ENCODE measurements around the gene GAL3ST2.

Gene GAL3ST2

DNA sequence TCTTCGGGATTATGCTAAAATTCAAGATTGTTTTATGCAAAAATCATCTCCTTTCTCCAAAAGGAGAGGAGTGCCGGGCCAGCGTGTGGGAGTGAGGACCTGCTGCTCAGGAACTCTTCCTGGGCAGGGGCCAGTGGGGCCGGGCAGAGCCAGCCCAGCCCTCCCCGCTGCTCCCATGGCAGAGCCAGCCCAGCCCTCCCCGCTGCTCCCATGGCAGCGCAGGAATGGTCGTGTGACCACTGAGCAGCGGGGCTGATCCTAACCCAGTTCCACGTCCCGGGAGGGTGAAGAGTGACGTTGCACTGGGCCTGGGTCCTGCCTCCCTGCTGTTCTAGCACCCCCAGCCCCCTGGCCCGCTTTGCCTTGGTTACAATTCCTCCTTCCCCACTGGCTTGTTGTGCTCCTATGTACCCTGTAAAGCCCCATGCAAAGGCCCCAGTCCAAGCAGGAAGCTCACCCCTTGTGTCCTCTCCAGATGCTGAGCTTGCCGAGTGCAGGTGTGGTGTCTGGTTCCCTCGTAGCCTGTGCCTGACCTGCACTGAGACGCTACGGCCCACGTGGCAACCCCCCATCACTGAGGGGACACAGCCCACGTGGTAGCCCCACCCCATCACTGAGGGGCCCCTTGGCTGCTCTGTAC is 20.9 kb downstream of the GAL3ST2 start:
- no peaks in the 10 kb centered on the region for H3K4me1 ChIP-seq (ENCODE audit: insufficient read depth, low read length)
- DNase-seq = no peak
- H4K20me1 ChIP-seq (ENCODE audit: insufficient read depth, low read length) = peaks cover 3% of the 10 kb centered on the region; the same call in 1 of the 2 replicates
- no peaks in the 10 kb centered on the region for H3K27me3 ChIP-seq (ENCODE audit: insufficient read depth, low read length, poor library complexity)
- no peaks in the 10 kb centered on the region for H3K9me3 ChIP-seq (ENCODE audit: insufficient read depth, low read length, severe bottlenecking)
- H3K4me2 ChIP-seq (ENCODE audit: insufficient read depth, low read length) = no peak overlapping the region
- no peak overlapping the region for H2AFZ ChIP-seq (ENCODE audit: low read depth, low read length)
- no peaks in the 10 kb centered on the region for H3K36me3 ChIP-seq (ENCODE audit: insufficient read depth, low read length)
- TF ChIP-seq, protein P1, sequence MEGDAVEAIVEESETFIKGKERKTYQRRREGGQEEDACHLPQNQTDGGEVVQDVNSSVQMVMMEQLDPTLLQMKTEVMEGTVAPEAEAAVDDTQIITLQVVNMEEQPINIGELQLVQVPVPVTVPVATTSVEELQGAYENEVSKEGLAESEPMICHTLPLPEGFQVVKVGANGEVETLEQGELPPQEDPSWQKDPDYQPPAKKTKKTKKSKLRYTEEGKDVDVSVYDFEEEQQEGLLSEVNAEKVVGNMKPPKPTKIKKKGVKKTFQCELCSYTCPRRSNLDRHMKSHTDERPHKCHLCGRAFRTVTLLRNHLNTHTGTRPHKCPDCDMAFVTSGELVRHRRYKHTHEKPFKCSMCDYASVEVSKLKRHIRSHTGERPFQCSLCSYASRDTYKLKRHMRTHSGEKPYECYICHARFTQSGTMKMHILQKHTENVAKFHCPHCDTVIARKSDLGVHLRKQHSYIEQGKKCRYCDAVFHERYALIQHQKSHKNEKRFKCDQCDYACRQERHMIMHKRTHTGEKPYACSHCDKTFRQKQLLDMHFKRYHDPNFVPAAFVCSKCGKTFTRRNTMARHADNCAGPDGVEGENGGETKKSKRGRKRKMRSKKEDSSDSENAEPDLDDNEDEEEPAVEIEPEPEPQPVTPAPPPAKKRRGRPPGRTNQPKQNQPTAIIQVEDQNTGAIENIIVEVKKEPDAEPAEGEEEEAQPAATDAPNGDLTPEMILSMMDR (IDR thresholded peaks at IDR 0.05; ENCODE audit: borderline replicate concordance, extremely low read depth, low read length, poor library complexity, severe bottlenecking) = no peak
- no peak for TF ChIP-seq EZH2 (IDR thresholded peaks at IDR 0.05; ENCODE audit: borderline replicate concordance, low read depth, low read length, severe bottlenecking)
- no peak for ATAC-seq (ENCODE audit: insufficient read depth, low read depth)
- H3K4me3 ChIP-seq (ENCODE audit: low read depth in 1 of 2, low read length in 2 of 2) = no peak overlapping the region
- H3K9ac ChIP-seq (ENCODE audit: low read depth, low read length) = no peak overlapping the region
- H3K79me2 ChIP-seq (ENCODE audit: insufficient read depth, low read length) = no peaks in the 10 kb centered on the region
- no peak overlapping the region for H3K27ac ChIP-seq (ENCODE audit: low read length)

- Histone ChIP-seq H3K27me3 (ENCODE audit: insufficient read depth, low read length, poor library complexity) (peaks cover 3% of the 10 kb centered on the region), H2AFZ (ENCODE audit: low read depth, low read length) (no peak overlapping the region), H3K27ac (ENCODE audit: low read length) (no peak overlapping the region), H3K36me3 (ENCODE audit: insufficient read depth, low read length) (no peaks in the 10 kb centered on the region), H3K4me3 (ENCODE audit: low read depth in 1 of 2, low read length in 2 of 2) (no peak overlapping the region), H4K20me1 (ENCODE audit: insufficient read depth, low read length) (peaks cover 3% of the 10 kb centered on the region; the same call in 1 of the 2 replicates), H3K79me2 (ENCODE audit: insufficient read depth, low read length) (no peaks in the 10 kb centered on the region), H3K4me2 (ENCODE audit: insufficient read depth, low read length) (no peak overlapping the region), H3K9ac (ENCODE audit: low read depth, low read length) (no peak overlapping the region), H3K9me3 (ENCODE audit: insufficient read depth, low read length, severe bottlenecking) (no peaks in the 10 kb centered on the region), H3K4me1 (ENCODE audit: insufficient read depth, low read length) (peaks cover under 1% of the 10 kb centered on the region; the same call in 1 of the 2 replicates)
- no peak for TF ChIP-seq EZH2 (IDR thresholded peaks at IDR 0.05; ENCODE audit: borderline replicate concordance, low read depth, low read length, severe bottlenecking)
- TF ChIP-seq, protein P1 (IDR thresholded peaks at IDR 0.05; ENCODE audit: borderline replicate concordance, extremely low read depth, low read length, poor library complexity, severe bottlenecking) = no peak
- ATAC-seq (ENCODE audit: insufficient read depth, low read depth) = no peak
- DNase-seq = no peak
Measured at GRCh38 chr2:241798081-241798630, 21.5 kb downstream of the GAL3ST2 start.

DNA sequence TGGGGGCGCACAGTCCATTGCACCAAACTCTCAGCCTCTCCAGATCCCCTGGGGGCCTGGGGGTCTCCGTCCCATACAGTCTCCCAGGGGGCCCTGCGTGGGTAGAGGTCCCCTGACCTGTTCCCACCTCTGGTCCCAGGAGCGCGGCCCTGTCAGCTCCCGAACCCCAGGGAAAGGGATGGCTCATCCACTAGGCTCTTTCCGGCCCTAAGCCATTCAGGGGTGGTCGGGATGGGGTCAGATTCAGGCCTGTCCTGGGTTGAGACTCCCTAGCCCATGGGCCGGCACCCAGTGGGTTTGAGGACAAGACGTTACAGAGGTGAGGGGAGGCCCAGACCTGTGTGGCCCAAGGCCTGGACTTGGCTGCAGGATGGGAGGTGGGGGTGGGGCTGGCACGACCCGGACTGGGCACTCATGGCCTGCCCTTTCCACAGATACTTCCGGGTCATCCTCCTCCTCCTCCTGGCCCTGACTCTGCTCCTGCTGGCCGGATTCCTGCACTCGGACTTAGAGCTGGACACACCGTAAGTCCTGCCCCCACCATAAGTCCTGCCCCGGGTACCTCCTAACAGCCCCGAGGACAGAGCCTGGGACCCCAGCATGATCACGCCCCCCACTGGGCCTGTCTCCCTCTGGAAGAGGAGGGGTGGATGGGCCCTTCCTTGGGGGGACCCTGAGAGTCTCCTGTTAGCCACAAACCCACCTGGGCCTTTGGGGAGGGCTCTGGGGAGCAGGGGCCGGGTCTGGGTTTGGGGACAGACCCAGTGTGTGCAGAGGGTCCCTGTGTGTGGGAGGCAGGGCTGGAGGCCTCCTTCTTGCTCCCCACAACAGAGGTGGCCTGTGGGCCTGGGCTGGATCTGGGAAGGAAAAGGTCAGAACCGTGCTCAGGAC is 22.3 kb downstream of the GAL3ST2 start:
- no peak for TF ChIP-seq EZH2 (IDR thresholded peaks at IDR 0.05; ENCODE audit: borderline replicate concordance, low read depth, low read length, severe bottlenecking)
- TF ChIP-seq, protein P1 (IDR thresholded peaks at IDR 0.05; ENCODE audit: borderline replicate concordance, extremely low read depth, low read length, poor library complexity, severe bottlenecking) = no peak
- no peak for ATAC-seq (ENCODE audit: insufficient read depth, low read depth)
- Histone ChIP-seq H3K9me3 (ENCODE audit: insufficient read depth, low read length, severe bottlenecking) (no peaks in the 10 kb centered on the region), H3K4me1 (ENCODE audit: insufficient read depth, low read length) (peaks cover 7% of the 10 kb centered on the region), H3K79me2 (ENCODE audit: insufficient read depth, low read length) (no peaks in the 10 kb centered on the region), H3K27ac (ENCODE audit: low read length) (no peak overlapping the region), H2AFZ (ENCODE audit: low read depth, low read length) (no peak overlapping the region), H3K4me3 (ENCODE audit: low read depth in 1 of 2, low read length in 2 of 2) (no peak overlapping the region), H3K36me3 (ENCODE audit: insufficient read depth, low read length) (no peaks in the 10 kb centered on the region), H4K20me1 (ENCODE audit: insufficient read depth, low read length) (peaks cover 4% of the 10 kb centered on the region; the same call in 1 of the 2 replicates), H3K9ac (ENCODE audit: low read depth, low read length) (no peak overlapping the region), H3K4me2 (ENCODE audit: insufficient read depth, low read length) (no peak overlapping the region), H3K27me3 (ENCODE audit: insufficient read depth, low read length, poor library complexity) (peaks cover 11% of the 10 kb centered on the region)
- no peak for DNase-seq
